Panc1 (cell line): Measurements from ENCODE around the gene TRIP4.

Experiments
- CTCF ChIP-seq: fragments of 450-650 bp; IDR thresholded peaks from 2 replicates; pipeline ENCODE4 v1.5.1; 2017; ENCODE audit warnings: mild to moderate bottlenecking
- TCF7L2 ChIP-seq: IDR thresholded peaks from 2 replicates; pipeline ENCODE4 v1.6.1; 2011; ENCODE audit warnings: mild to moderate bottlenecking, low read depth, low read length, inconsistent platforms

- TF ChIP-seq CTCF: no peak
- TF ChIP-seq TCF7L2: no peak
Observed at GRCh38 chr15:64438653-64439447, 51.2 kb downstream of the TRIP4 start.
